Measurements from ENCODE around the gene BCAS3. TPM values are rescaled to one million over a fixed set of nuclear protein-coding genes. Genes with fewer than 3 reads are reported as not detected.

BCAS3 gene
- total RNA-seq, 2 donors from 2014 or later = 28.0 to 37.7 TPM

DNA sequence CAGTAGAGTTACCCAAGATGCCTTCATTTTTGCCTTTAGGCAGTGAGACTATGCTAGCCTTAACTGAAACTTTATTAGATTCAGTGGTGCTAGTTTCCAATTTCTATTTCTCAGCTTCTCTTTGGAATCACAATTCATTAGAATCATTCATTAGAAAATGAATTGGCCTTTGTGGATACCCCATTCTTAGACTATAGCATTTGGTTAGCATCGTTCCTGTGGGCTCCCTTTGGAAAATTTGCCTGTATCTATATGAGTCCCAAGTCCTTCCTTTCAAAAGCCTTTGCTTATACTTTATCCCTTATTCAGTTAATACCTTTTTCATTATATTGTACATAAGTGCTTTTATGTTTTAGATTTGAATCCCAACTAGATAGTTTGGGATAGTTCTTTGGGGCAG lies 535.0 kb downstream of the BCAS3 start:
- TF ChIP-seq, protein P1, sequence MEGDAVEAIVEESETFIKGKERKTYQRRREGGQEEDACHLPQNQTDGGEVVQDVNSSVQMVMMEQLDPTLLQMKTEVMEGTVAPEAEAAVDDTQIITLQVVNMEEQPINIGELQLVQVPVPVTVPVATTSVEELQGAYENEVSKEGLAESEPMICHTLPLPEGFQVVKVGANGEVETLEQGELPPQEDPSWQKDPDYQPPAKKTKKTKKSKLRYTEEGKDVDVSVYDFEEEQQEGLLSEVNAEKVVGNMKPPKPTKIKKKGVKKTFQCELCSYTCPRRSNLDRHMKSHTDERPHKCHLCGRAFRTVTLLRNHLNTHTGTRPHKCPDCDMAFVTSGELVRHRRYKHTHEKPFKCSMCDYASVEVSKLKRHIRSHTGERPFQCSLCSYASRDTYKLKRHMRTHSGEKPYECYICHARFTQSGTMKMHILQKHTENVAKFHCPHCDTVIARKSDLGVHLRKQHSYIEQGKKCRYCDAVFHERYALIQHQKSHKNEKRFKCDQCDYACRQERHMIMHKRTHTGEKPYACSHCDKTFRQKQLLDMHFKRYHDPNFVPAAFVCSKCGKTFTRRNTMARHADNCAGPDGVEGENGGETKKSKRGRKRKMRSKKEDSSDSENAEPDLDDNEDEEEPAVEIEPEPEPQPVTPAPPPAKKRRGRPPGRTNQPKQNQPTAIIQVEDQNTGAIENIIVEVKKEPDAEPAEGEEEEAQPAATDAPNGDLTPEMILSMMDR (conservative IDR thresholded peaks at IDR 0.05) = no peak
- whole genome bisulfite sequencing, 2 experiments (ENCODE audit: insufficient coverage in 1 of 2, insufficient read length in 1 of 2) = 85 to 100% methylated on average over 1 of the region's 1 CpG
- no peak overlapping the region for H3K27ac ChIP-seq (ENCODE audit: low read depth, low read length)
- peaks cover 70% of the 10 kb centered on the region for H3K27me3 ChIP-seq (ENCODE audit: control insufficient read depth, insufficient read depth, low read length, poor library complexity, severe bottlenecking)
- H3K9me3 ChIP-seq (ENCODE audit: control insufficient read depth, low read length) = no peaks in the 10 kb centered on the region
- no peak overlapping the region for H3K9ac ChIP-seq (ENCODE audit: extremely low read depth, low read length, poor library complexity, severe bottlenecking)
- DNase-seq = no peak
- no peaks in the 10 kb centered on the region for H3K36me3 Mint-ChIP-seq (ENCODE audit: low read depth)
- H3K4me1 Mint-ChIP-seq = peaks cover 17% of the 10 kb centered on the region
- no peak overlapping the region for H3K4me3 ChIP-seq (ENCODE audit: low read length)
- H3K4me3 Mint-ChIP-seq = no peak overlapping the region
- H3K27ac Mint-ChIP-seq = no peak overlapping the region
- H3K4me1 ChIP-seq (ENCODE audit: control insufficient read depth, insufficient read depth, low read length) = peaks cover 2% of the 10 kb centered on the region
- no peaks in the 10 kb centered on the region for H3K36me3 ChIP-seq (ENCODE audit: control insufficient read depth, insufficient read depth, low read length)
- no peaks in the 10 kb centered on the region for H3K9me3 Mint-ChIP-seq
- H3K27me3 Mint-ChIP-seq (ENCODE audit: insufficient read depth) = peaks cover 63% of the 10 kb centered on the region

DNA sequence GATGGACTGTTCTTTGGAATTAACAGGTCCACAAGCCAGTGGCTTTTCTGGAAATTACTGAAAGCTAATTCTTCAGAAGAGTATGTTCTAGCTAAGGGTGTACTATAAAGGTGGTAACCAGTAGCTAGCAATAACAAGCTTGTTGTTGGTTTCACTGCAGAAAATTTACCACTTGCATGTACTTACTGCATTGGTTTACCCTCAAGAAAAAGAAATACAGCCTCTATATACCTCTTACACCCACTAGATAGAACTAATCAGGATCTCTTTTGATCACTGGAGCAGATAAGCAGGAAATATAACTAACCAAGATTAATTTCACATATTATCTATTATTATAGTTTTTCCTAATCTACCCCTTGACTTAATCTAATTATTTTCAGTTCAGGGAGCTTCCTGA lies 537.1 kb downstream of the BCAS3 start:
- H3K4me1 ChIP-seq (ENCODE audit: control insufficient read depth, insufficient read depth, low read length) = peaks cover 2% of the 10 kb centered on the region
- H3K27me3 ChIP-seq (ENCODE audit: control insufficient read depth, insufficient read depth, low read length, poor library complexity, severe bottlenecking) = peaks cover 82% of the 10 kb centered on the region
- H3K4me1 Mint-ChIP-seq = peaks cover 10% of the 10 kb centered on the region
- H3K4me3 Mint-ChIP-seq = no peak overlapping the region
- H3K9ac ChIP-seq (ENCODE audit: extremely low read depth, low read length, poor library complexity, severe bottlenecking) = no peak overlapping the region
- no peaks in the 10 kb centered on the region for H3K9me3 ChIP-seq (ENCODE audit: control insufficient read depth, low read length)
- no peaks in the 10 kb centered on the region for H3K9me3 Mint-ChIP-seq
- H3K36me3 Mint-ChIP-seq (ENCODE audit: low read depth) = no peaks in the 10 kb centered on the region
- no peaks in the 10 kb centered on the region for H3K36me3 ChIP-seq (ENCODE audit: control insufficient read depth, insufficient read depth, low read length)
- no peak overlapping the region for H3K27ac ChIP-seq (ENCODE audit: low read depth, low read length)
- no peak overlapping the region for H3K27ac Mint-ChIP-seq
- TF ChIP-seq, protein P1 (conservative IDR thresholded peaks at IDR 0.05) = no peak
- H3K27me3 Mint-ChIP-seq (ENCODE audit: insufficient read depth) = peaks cover 72% of the 10 kb centered on the region
- DNase-seq = no peak
- H3K4me3 ChIP-seq (ENCODE audit: low read length) = no peak overlapping the region

DNA sequence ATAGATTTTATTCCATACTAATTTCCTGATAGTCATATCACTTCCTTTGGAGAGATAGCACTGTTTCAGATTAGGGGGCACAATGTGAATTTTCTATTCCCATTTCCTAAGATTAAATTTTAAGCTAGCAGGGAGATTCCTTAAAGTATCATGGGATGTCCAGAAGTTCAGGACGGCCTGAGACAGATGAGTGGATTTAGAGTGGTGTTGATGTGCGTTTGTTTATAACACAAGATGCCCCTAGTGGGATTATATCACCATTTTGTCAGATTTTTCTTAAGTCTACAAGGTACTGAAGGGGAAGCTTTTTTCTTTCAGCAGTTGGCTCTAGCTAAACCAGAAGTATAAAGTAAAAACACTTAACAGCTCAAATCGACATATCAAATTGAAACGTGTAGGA lies 538.4 kb downstream of the BCAS3 start:
- Mint-ChIP-seq H3K27me3 (ENCODE audit: insufficient read depth) (peaks cover 76% of the 10 kb centered on the region), H3K27ac (no peak overlapping the region), H3K4me3 (no peak overlapping the region), H3K36me3 (ENCODE audit: low read depth) (no peaks in the 10 kb centered on the region), H3K4me1 (peaks cover 12% of the 10 kb centered on the region), H3K9me3 (no peaks in the 10 kb centered on the region)
- Histone ChIP-seq H3K4me3 (ENCODE audit: low read length) (no peak overlapping the region), H3K36me3 (ENCODE audit: control insufficient read depth, insufficient read depth, low read length) (no peaks in the 10 kb centered on the region), H3K27me3 (ENCODE audit: control insufficient read depth, insufficient read depth, low read length, poor library complexity, severe bottlenecking) (peaks cover 86% of the 10 kb centered on the region), H3K27ac (ENCODE audit: low read depth, low read length) (no peak overlapping the region), H3K9ac (ENCODE audit: extremely low read depth, low read length, poor library complexity, severe bottlenecking) (no peak overlapping the region), H3K4me1 (ENCODE audit: control insufficient read depth, insufficient read depth, low read length) (peaks cover 2% of the 10 kb centered on the region), H3K9me3 (ENCODE audit: control insufficient read depth, low read length) (no peaks in the 10 kb centered on the region)
- DNase-seq = no peak
- WGBS, 2 experiments (ENCODE audit: insufficient coverage in 1 of 2, insufficient read length in 1 of 2) = 97 to 100% methylated on average over 1 to 3 of the region's 4 CpGs
- TF ChIP-seq, protein P1 (conservative IDR thresholded peaks at IDR 0.05) = no peak
